Hepatocyte (in vitro differentiated cells): ENCODE measurements around the gene SUDS3. TPM values are rescaled to one million over a fixed set of nuclear protein-coding genes. Genes with fewer than 3 reads are reported as not detected.

Source experiments
- DNase-seq: peaks from one replicate; pipeline ENCODE4 v3.0.0-alpha.2; 2016; ENCODE audit warnings: low spot score
- H2AFZ ChIP-seq: fragments of 200-600 bp; sonication (generic); 2 replicates; pipeline ENCODE4 v1.6.0; 2016; ENCODE audit warnings: antibody characterized with exemption, mild to moderate bottlenecking
- H3K27ac ChIP-seq: fragments of 200-600 bp; sonication (generic); 2 replicates; pipeline ENCODE4 v1.5.1; 2016; ENCODE audit warnings: mild to moderate bottlenecking
- H3K27me3 ChIP-seq: fragments of 200-600 bp; sonication (generic); 2 replicates; pipeline ENCODE4 v1.6.1; 2016
- H3K36me3 ChIP-seq: fragments of 200-600 bp; sonication (generic); replicated peaks from 2 replicates; pipeline ENCODE4 v1.5.1; 2016; ENCODE audit warnings: low read depth; ENCODE audit not compliant: insufficient read depth
- H3K4me1 ChIP-seq: fragments of 200-600 bp; sonication (generic); 2 replicates; pipeline ENCODE4 v1.5.1; 2016; ENCODE audit warnings: mild to moderate bottlenecking, moderate library complexity; ENCODE audit not compliant: insufficient read depth
- H3K4me2 ChIP-seq: fragments of 200-600 bp; sonication (generic); 2 replicates; pipeline ENCODE4 v1.6.0; 2016
- H3K4me3 ChIP-seq: fragments of 200-600 bp; sonication (generic); 2 replicates; pipeline ENCODE4 v1.5.1; 2016; ENCODE audit warnings: mild to moderate bottlenecking
- H3K79me2 ChIP-seq: fragments of 200-600 bp; sonication (generic); 2 replicates; pipeline ENCODE4 v1.6.0; 2017; ENCODE audit warnings: mild to moderate bottlenecking
- H3K9me2 ChIP-seq: fragments of 200-600 bp; sonication (generic); replicated peaks from 2 replicates; pipeline ENCODE4 v1.6.0; 2017; ENCODE audit warnings: mild to moderate bottlenecking; ENCODE audit not compliant: insufficient read depth
- H3K9me3 ChIP-seq: fragments of 200-600 bp; sonication (generic); 2 replicates; pipeline ENCODE4 v1.5.1; 2016; ENCODE audit warnings: low read depth, mild to moderate bottlenecking
- H4K20me1 ChIP-seq: fragments of 200-600 bp; sonication (generic); 2 replicates; pipeline ENCODE4 v1.6.0; 2016; ENCODE audit warnings: mild to moderate bottlenecking; ENCODE audit not compliant: insufficient read depth, poor library complexity, severe bottlenecking
- CTCF ChIP-seq: fragments of 200-600 bp; sonication (generic); IDR thresholded peaks from 2 replicates; pipeline ENCODE4 v1.5.1; 2016; ENCODE audit warnings: antibody characterized with exemption, mild to moderate bottlenecking; ENCODE audit not compliant: poor library complexity
- EZH2 ChIP-seq: fragments of 200-600 bp; sonication (generic); IDR thresholded peaks from 2 replicates; pipeline ENCODE4 v1.6.1; 2016; ENCODE audit warnings: antibody characterized with exemption, mild to moderate bottlenecking, borderline replicate concordance
- EZH2phosphoT487 ChIP-seq: fragments of 200-600 bp; sonication (generic); IDR thresholded peaks from one replicate; pipeline ENCODE4 v1.6.1; 2018; ENCODE audit warnings: antibody characterized with exemption, mild to moderate bottlenecking, low read depth, moderate library complexity; ENCODE audit not compliant: unreplicated experiment, severe bottlenecking
- WGBS: methylation state at CpG from one replicate; pipeline ENCODE4 v1.1.6; 2016; ENCODE audit warnings: low lambda C conversion rate; ENCODE audit errors: missing lambda C conversion rate; 5-methylcytosine and 5-hydroxymethylcytosine counted together
- polyA plus RNA-seq: library from polyadenylated mRNA; unstranded; fragments of >200 nt; fragmentation: Nextera tagmentation; extraction: Ambion mirVana; gene quantifications from 2 replicates; pipeline ENCODE4 v1.2.1, GENCODE V29; 2016
- total RNA-seq: library from RNA; depleted of rRNA; stranded (reverse); fragments of >200 nt; gene quantifications from 2 replicates; pipeline ENCODE4 v1.2.3, GENCODE V29; 2014

SUDS3 gene
- total and polyA plus RNA-seq, 2 experiments from 2014 or later = 21.1 to 40.0 TPM

- Histone ChIP-seq H3K9me3 (no peaks in the 10 kb centered on the region), H3K4me3 (no peak overlapping the region), H3K27ac (no peak overlapping the region), H3K79me2 (no peaks in the 10 kb centered on the region), H3K4me1 (no peaks in the 10 kb centered on the region), H3K4me2 (no peak overlapping the region), H2AFZ (no peak overlapping the region), H3K36me3 (no peaks in the 10 kb centered on the region), H3K9me2 (no peaks in the 10 kb centered on the region), H4K20me1 (no peaks in the 10 kb centered on the region), H3K27me3 (no peaks in the 10 kb centered on the region)
- 65% methylated on average over 3 of the region's 3 CpGs for WGBS
- DNase-seq = no peak
- TF ChIP-seq EZH2 (no peak), CTCF (no peak), EZH2phosphoT487 (no peak)
Observed at GRCh38 chr12:118417942-118418341, 41.6 kb downstream of the SUDS3 start.

- Histone ChIP-seq H3K27me3 (no peaks in the 10 kb centered on the region), H3K27ac (no peak overlapping the region), H3K4me2 (no peak overlapping the region), H3K9me3 (no peaks in the 10 kb centered on the region), H2AFZ (no peak overlapping the region), H3K4me1 (no peaks in the 10 kb centered on the region), H3K4me3 (no peak overlapping the region), H4K20me1 (no peaks in the 10 kb centered on the region), H3K36me3 (no peaks in the 10 kb centered on the region), H3K9me2 (no peaks in the 10 kb centered on the region), H3K79me2 (no peaks in the 10 kb centered on the region)
- 96% methylated on average over 1 of the region's 1 CpG for WGBS
- TF ChIP-seq EZH2 (no peak), CTCF (no peak), EZH2phosphoT487 (no peak)
- DNase-seq = no peak
Observed at GRCh38 chr12:118418385-118419057, 42.2 kb downstream of the SUDS3 start.

- Histone ChIP-seq H4K20me1 (no peaks in the 10 kb centered on the region), H3K4me1 (no peaks in the 10 kb centered on the region), H3K79me2 (no peaks in the 10 kb centered on the region), H3K9me3 (no peaks in the 10 kb centered on the region), H3K9me2 (no peaks in the 10 kb centered on the region), H3K4me2 (no peak overlapping the region), H2AFZ (no peak overlapping the region), H3K27me3 (no peaks in the 10 kb centered on the region), H3K36me3 (no peaks in the 10 kb centered on the region), H3K4me3 (no peak overlapping the region), H3K27ac (no peak overlapping the region)
- WGBS = 92% methylated on average over 3 of the region's 3 CpGs
- TF ChIP-seq EZH2 (no peak), EZH2phosphoT487 (no peak), CTCF (no peak)
- DNase-seq = no peak
Observed at GRCh38 chr12:118420673-118421072, 44.3 kb downstream of the SUDS3 start.
